ENCODE data around the gene ASS1. TPM values are rescaled to one million over a fixed set of nuclear protein-coding genes. Genes with fewer than 3 reads are reported as not detected.

The ASS1 gene
- total and polyA plus RNA-seq, 2 of the 13 experiments (the other 11 are each of a cell fraction or from before 2014, with no cell fraction given), result 77.6 to 122 TPM

DNA sequence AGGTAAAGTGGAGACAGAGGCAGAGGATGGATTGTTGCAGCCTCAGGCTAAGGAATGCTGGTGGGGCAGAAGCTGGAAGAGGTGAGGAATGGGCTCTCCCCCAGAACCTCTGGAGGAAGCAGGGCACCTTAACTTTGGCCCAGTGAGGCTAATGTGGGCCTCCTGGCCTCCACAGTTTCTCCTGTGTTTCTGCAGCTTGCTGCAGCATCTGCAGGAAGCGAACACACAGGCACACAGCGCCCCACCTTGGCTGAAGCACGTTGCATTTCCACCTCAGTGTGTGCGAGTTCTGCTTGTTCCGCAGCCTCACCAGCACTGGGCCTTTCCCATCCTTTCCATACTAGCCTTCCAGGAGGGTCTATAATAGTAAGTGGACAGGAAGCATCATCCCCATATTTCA lies 27.2 kb upstream of the ASS1 start:
- H3K79me2 ChIP-seq (ENCODE audit: insufficient read depth, low read length), result no peaks in the 10 kb centered on the region
- DNase-seq (ENCODE audit: low spot score) (no peak), FAIRE-seq (no peak), ATAC-seq (peak; percentile 55)
- ChIA-PET CTCF (ENCODE audit: low intra/inter-chr PET ratio, low total read pairs) (no interaction called here), POLR2A (no interaction called here)
- H3K36me3 ChIP-seq (replicated peaks in 1 of 2; ENCODE audit: control insufficient read depth in 1 of 2, insufficient read depth in 2 of 2, low read length in 2 of 2), result no peaks in the 10 kb centered on the region
- WGBS (ENCODE audit: low lambda C conversion rate), result 37% methylated on average over 5 of the region's 5 CpGs
- no peak overlapping the region for H3K4me2 ChIP-seq (ENCODE audit: low read depth, low read length)
- no peak overlapping the region for H3K9ac ChIP-seq (ENCODE audit: insufficient read depth, low read depth, low read length)
- H3K27ac ChIP-seq (ENCODE audit: extremely low read length, insufficient read depth, low read length), result no peak overlapping the region
- peaks cover 4 to 26% of the 10 kb centered on the region in 2 experiments; a peak in 4 of 5 replicates for H3K27me3 ChIP-seq (ENCODE audit: control insufficient read depth in 1 of 2, insufficient read depth in 2 of 2, low read length in 2 of 2)
- no TSS peak for BruUV-seq (replicated peaks)
- no peaks in the 10 kb centered on the region for H3K9me3 ChIP-seq (ENCODE audit: low read length)
- intact Hi-C loops (cut with micrococcal nuclease; ENCODE audit: unreplicated experiment), result no loop called here
- in situ Hi-C loops (cut with HindIII; ENCODE audit: extremely low pct_ligation_motif_present, low pct_unique_long_range_greater_than_20kb), result no loop called here
- H2AFZ ChIP-seq (ENCODE audit: low read length), result no peak overlapping the region
- TF ChIP-seq, protein P1, sequence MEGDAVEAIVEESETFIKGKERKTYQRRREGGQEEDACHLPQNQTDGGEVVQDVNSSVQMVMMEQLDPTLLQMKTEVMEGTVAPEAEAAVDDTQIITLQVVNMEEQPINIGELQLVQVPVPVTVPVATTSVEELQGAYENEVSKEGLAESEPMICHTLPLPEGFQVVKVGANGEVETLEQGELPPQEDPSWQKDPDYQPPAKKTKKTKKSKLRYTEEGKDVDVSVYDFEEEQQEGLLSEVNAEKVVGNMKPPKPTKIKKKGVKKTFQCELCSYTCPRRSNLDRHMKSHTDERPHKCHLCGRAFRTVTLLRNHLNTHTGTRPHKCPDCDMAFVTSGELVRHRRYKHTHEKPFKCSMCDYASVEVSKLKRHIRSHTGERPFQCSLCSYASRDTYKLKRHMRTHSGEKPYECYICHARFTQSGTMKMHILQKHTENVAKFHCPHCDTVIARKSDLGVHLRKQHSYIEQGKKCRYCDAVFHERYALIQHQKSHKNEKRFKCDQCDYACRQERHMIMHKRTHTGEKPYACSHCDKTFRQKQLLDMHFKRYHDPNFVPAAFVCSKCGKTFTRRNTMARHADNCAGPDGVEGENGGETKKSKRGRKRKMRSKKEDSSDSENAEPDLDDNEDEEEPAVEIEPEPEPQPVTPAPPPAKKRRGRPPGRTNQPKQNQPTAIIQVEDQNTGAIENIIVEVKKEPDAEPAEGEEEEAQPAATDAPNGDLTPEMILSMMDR (CRISPR knock-in tag; IDR thresholded peaks at IDR 0.05), result peak; percentile 54
- 0 out of 2 replicates have a peak, but pooled peaks have one; percentile 11 for TF ChIP-seq SMC3 (IDR thresholded peaks at IDR 0.05; ENCODE audit: low read length)
- TF ChIP-seq, protein P2, sequence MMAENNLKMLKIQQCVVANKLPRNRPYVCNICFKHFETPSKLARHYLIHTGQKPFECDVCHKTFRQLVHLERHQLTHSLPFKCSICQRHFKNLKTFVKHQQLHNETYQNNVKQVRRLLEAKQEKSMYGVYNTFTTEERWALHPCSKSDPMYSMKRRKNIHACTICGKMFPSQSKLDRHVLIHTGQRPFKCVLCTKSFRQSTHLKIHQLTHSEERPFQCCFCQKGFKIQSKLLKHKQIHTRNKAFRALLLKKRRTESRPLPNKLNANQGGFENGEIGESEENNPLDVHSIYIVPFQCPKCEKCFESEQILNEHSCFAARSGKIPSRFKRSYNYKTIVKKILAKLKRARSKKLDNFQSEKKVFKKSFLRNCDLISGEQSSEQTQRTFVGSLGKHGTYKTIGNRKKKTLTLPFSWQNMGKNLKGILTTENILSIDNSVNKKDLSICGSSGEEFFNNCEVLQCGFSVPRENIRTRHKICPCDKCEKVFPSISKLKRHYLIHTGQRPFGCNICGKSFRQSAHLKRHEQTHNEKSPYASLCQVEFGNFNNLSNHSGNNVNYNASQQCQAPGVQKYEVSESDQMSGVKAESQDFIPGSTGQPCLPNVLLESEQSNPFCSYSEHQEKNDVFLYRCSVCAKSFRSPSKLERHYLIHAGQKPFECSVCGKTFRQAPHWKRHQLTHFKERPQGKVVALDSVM (CRISPR knock-in tag; IDR thresholded peaks at IDR 0.05), result peak; percentile 85
- peak; percentile 65 for TF ChIP-seq STAG1 (CRISPR knock-in tag; IDR thresholded peaks at IDR 0.05)
- no peak for TF ChIP-seq GTF3A (CRISPR knock-in tag; conservative IDR thresholded peaks at IDR 0.05)
- H3K4me1 ChIP-seq (ENCODE audit: insufficient read depth, low read length), result no peaks in the 10 kb centered on the region
- no peak overlapping the region for H3K4me3 ChIP-seq (replicated peaks in 1 of 3; ENCODE audit: insufficient read depth in 1 of 3, low read depth in 2 of 3, low read length in 3 of 3)
- H4K20me1 ChIP-seq (ENCODE audit: insufficient read depth, low read length), result no peaks in the 10 kb centered on the region

Measured in HepG2 (cell line).